ENCODE data around the gene ITCH. TPM values are rescaled to one million over a fixed set of nuclear protein-coding genes. Genes with fewer than 3 reads are reported as not detected.
"Not testable (repeated sequence)": the region's sequence is repeated elsewhere in the genome, so short reads cannot be mapped to it uniquely, and the experiment has no call there.

Gene ITCH
- polyA plus RNA-seq (ENCODE audit: insufficient read length in 3 of 3) = 10 to 100 TPM; 40.9 to 54.4 (median 48.7) TPM
- long read RNA-seq, donor 1 = 0 reads
- long read RNA-seq, donor 2, full-length matches to known transcripts = 2 of 18 reads
- long read RNA-seq, donor 2, partial matches to known transcripts = 16 of 18 reads
- long read RNA-seq, donor 2, other reads (novel, unspliced or antisense) = 0 of 18 reads
- long read RNA-seq, donor 3, full-length matches to known transcripts = 1 of 1 reads
- long read RNA-seq, donor 3, partial matches to known transcripts = 0 of 1 reads
- long read RNA-seq, donor 3, other reads (novel, unspliced or antisense) = 0 of 1 reads
- long read RNA-seq, donor 4, full-length matches to known transcripts = 1 of 8 reads
- long read RNA-seq, donor 4, partial matches to known transcripts = 7 of 8 reads
- long read RNA-seq, donor 4, other reads (novel, unspliced or antisense) = 0 of 8 reads
- long read RNA-seq, donor 5 = 0 reads
- long read RNA-seq, donor 6, full-length matches to known transcripts = 2 of 12 reads
- long read RNA-seq, donor 6, partial matches to known transcripts = 10 of 12 reads
- long read RNA-seq, donor 6, other reads (novel, unspliced or antisense) = 0 of 12 reads
- long read RNA-seq, donor 7, full-length matches to known transcripts = 2 of 8 reads
- long read RNA-seq, donor 7, partial matches to known transcripts = 6 of 8 reads
- long read RNA-seq, donor 7, other reads (novel, unspliced or antisense) = 0 of 8 reads
- long read RNA-seq, donor 8 = 0 reads
- long read RNA-seq, donor 9, full-length matches to known transcripts = 2 of 17 reads
- long read RNA-seq, donor 9, partial matches to known transcripts = 15 of 17 reads
- long read RNA-seq, donor 9, other reads (novel, unspliced or antisense) = 0 of 17 reads
- long read RNA-seq, donor 10, full-length matches to known transcripts = 1 of 9 reads
- long read RNA-seq, donor 10, partial matches to known transcripts = 8 of 9 reads
- long read RNA-seq, donor 10, other reads (novel, unspliced or antisense) = 0 of 9 reads
- long read RNA-seq, donor 11, full-length matches to known transcripts = 1 of 1 reads
- long read RNA-seq, donor 11, partial matches to known transcripts = 0 of 1 reads
- long read RNA-seq, donor 11, other reads (novel, unspliced or antisense) = 0 of 1 reads
- long read RNA-seq, donor 12, full-length matches to known transcripts = 4 of 32 reads
- long read RNA-seq, donor 12, partial matches to known transcripts = 28 of 32 reads
- long read RNA-seq, donor 12, other reads (novel, unspliced or antisense) = 0 of 32 reads
- long read RNA-seq, donor 13 = 0 reads
- long read RNA-seq, donor 14, full-length matches to known transcripts = 4 of 4 reads
- long read RNA-seq, donor 14, partial matches to known transcripts = 0 of 4 reads
- long read RNA-seq, donor 14, other reads (novel, unspliced or antisense) = 0 of 4 reads
- long read RNA-seq, donor 15, full-length matches to known transcripts = 2 of 11 reads
- long read RNA-seq, donor 15, partial matches to known transcripts = 9 of 11 reads
- long read RNA-seq, donor 15, other reads (novel, unspliced or antisense) = 0 of 11 reads
- long read RNA-seq, donor 16, partial matches to known transcripts = 13 of 13 reads
- long read RNA-seq, donor 16, other reads (novel, unspliced or antisense) = 0 of 13 reads

DNA sequence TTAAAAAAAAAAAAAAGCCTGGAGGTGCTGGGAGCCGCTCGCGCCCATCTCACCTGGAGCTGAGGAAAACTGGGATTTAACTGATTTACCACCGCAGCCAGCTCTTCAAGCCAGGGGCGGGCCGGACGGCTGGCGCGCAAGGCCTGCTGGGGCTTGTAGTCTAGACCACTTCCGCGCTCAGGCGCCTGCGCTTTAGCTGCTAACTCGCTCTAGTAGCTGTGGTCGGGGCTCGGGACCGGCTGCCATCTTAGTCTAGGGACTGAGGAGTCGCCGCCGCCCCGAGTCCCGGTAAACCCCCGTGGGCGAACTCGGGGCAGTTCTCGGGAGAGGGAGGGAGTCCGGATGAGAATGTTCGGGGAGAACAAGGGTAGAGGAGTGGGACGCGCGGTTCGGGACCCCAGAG, at the start of gene ITCH:
Gene ITCH, plus strand, starts transcription at position 212 of the 403 bp plus-strand sequence. CDS start 30,539 bp downstream, outside the sequence.
- DNase-seq = peak; percentile 96

DNA sequence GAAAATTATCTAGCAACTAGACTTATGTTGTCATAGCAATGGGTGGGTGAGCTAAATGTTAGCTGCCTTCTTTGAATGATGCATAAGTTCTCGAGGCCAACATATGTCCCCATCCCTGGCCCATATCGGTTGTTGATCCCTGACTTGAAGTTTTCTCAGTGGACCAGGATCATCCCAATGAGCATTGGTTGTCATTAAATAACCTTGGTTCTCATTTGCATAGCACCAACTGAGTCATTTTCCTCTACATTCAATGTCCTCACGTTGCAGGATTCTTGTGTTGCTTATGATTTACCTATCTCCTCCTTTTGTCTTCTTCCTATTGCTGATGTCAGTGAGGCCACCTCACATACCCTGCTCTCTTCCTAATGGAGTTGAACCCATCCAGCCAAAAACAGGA, 47.8 kb upstream of the ITCH start:
- DNase-seq = no peak

DNA sequence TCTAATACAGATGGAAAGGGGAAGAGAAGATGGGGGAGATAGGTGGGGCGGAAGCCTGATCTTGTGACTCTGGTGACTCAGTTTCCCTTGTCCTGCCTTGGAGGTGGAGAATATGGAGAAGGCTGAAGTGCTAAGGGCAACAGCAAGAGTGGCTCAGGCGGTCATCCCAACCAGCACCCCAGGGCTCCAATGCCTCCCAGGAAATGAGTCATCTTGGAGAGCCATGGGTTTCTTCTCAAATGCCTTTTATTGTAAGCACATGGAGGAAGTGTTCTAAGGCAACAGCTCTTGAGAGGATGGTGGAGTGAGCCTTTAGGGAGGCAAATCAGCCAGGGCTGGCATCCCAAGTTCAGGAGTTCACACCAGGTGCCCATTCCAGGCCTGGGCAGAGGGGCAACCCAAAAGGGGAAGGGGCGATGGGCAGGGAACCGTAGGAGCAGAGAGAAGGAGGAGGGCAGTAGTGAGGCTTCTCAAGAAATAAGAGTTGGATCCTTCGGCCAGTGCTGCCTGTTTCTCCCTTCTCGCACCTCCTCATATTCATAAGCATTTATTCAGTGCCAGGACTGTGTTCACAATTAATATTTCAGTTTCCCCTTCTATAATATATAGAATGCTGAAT, 46.8 kb upstream of the ITCH start:
- no peak for DNase-seq

DNA sequence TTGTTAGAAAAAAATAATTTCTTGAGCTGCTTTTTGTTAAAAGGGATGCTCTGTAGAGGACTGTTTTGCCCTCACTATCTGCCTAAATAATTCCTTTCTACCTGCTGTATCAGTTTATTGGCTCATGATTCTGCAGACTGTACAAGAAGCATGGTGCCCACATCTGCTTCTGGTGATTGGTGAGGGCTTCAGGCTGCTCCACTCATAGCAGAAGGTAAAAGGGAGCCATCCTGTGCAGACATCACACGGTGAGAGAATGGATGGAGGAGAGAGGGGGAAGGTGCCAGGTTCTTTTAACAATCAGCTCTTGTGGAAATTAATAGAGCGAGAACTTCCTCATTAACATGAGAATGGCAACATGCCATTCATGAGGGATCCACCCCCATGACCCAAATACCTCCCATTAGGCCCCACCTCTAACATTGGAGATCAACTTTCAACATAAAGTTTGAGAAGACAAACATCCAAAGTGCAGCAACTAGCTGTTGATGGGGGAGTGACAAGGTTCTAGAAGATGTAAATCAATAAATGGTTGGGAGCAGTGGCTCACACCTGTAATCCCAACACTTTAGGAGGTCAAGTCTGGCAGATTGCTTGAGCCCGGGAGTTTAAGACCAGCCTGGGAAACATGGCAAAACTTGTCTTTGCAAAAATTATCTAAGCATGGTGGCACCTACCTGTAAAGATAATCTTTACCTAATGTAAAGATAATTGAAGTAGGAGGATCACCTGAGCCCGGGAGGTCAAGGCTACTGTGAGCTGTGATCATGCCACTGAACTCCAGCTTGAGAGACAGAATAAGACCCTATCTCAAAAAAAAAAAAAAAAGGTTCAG, 44.2 kb upstream of the ITCH start:
- DNase-seq = no peak

DNA sequence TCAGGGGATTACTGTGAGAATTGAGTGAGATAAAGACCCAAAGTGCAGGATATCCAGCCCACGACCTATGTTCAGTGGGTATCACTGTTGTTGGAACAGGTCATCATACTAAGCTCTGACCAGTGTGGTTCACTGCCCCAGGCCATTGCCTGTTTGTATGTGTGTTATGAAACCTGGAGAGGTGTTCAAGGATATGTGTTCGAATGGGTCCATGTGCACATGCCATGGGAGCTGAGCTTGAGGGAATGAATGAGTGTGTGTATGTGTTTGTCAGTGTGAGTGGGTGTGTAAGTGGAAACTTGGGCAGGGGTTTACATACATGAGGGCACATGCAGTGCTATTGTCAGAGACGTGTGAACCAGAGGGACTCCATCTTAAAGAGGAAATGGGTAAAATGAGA, 42.2 kb upstream of the ITCH start:
- DNase-seq = no peak

DNA sequence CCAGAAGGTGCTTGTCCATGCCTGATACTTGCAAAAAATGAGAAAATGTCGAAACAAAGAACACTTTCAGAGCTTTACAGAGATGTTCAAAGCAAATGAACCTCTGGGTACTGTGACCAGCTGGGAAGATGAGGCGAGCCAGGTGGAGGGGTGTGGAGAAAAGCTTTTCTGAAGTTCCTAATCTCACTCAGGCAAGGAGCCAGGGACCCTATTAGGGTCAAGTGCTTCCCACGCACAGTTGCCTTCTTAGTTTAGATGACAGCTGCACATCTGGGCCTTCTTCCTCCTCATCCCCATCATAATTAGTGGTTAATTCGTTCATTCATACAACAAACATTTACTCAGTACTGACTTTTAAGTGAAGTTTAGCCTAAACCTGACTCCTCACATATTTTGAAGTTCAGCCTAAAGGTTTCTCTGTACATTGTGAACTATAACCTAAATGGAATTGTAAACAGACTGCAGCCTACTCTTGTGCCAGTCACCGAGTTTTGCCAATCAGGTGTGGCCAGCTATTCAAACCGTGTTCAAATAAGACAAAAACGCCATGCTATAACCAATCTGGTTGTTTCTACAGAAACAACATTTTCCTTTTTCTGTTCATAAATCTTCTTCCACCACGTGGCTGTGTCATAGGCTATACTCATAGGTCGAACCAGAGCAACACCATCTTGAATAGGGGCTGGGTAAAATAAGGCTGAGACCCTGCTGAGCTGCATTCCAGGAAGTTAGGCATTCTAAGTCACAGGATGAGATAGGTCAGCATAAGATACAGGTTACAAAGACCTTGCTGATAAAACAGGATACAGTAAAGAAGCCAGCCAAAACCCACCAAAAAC, 40.6 kb upstream of the ITCH start:
- DNase-seq = no peak

DNA sequence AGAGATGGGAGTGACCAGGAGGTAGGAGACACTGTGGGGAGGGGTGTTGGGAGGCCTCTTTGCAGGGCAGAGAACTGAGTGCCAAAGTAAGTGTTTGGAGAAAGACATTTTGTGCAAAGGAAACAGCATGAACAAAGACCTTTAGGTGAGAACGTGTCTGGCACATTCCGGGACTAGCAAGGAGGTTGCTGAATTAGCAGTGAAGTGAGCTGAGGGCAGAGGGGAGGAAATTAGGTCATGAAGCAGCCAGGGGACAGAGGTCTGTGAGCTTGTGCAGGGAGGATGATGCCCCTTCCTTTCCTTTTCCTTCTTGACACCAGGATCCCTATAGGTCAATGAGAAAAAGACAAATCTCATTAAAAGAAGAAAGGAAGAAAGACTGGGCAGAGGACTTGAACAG, 38.5 kb upstream of the ITCH start:
- DNase-seq = no peak

DNA sequence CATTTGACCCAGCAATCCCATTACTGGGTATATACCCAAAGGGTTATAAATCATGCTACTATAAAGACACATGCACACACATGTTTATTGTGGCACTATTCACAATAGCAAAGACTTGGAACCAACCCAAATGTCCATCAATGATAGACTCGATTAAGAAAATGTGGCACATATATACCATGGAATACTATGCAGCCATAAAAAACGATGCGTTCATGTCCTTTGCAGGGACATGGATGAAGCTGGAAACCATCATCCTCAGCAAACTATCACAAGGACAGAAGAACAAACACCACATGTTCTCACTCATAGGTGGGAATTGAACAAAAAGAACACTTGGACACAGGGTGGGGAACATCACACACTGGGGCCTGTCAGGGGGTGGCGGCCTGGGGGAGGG, 34.9 kb upstream of the ITCH start:
- not testable (repeated sequence) for DNase-seq

DNA sequence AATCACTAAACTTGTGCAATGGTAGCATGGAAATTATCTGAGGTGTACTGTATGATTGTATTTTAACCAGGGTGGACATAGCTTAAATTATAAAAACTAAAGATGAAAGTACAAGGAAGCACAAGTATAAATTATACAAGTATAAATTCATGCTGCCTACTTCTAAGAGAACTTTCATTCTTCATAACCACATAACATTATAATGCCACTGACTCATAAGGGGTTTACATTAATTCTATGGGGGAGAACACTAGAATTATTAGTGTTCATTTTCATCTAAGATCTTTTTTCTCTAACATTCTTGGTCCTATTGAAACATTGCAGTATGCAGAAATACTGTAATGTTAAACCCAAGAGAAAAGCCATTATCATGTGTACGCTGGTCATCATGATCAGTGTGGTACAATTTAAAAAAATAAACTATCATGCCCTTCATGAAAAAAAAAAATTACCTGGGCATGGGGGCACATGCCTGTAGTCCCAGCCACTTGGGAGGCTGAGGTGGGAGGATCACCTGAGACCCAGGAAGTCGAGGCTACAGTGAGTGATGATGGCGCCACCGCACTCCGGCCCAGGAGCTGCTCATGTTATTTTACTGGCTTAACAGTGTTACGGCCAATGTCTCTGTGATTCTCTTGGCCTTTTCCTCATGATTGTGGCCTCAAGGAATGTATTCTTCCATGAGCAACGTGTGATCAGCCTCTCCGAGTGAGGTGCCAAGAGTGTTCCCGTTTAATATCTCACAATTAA, 34.0 kb upstream of the ITCH start:
- no peak for DNase-seq

DNA sequence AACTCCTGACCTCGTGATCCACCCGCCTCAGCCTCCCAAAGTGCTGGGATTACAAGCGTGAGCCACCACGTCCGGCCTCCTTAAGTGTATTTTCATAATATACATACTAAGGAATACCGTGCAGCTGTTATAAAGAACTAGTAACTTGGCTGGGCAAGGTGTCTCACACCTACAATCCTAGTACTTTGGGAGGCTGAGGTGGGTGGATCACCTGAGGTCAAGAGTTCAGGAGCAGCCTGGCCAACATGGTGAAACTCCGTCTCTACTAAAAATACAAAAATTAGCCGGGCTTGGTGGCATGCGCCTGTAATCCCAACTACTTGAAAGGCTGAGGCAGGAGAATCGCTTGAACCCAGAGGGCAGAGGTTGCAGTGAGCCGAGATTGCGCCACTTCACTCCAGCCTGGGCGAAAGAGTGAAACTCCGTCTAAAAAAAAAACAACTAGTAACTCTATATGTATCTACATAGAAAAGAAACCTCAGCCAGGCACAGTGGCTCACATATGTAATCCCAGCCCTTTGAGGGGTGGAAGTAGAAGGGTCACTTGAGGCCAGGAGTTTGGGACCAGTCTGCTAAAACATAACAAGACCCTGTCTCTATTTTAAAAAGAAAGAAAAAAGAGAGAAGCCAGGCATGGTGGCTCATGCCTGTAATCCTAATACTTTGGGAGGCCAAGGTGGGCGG, 32.1 kb upstream of the ITCH start:
- not testable (repeated sequence) for DNase-seq

DNA sequence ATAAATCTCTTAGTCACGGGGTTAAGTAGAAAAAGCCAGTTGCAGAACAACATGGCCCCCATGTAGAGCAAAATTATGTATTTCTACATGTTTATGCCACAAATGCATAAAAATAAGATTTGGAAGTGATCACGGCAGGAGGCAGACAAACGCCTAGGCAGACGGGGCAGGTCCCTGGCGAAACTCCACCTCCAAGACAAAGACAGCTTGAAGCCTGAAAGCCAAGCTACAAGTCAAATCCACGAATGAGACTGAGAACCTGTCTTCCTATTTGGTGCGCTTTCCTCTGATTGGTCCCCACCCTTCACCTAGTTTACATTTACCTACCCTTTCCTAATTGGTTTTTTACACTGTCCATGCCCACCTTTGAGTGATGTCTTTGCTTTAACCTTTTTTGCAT, 31.2 kb upstream of the ITCH start:
- no peak for DNase-seq

DNA sequence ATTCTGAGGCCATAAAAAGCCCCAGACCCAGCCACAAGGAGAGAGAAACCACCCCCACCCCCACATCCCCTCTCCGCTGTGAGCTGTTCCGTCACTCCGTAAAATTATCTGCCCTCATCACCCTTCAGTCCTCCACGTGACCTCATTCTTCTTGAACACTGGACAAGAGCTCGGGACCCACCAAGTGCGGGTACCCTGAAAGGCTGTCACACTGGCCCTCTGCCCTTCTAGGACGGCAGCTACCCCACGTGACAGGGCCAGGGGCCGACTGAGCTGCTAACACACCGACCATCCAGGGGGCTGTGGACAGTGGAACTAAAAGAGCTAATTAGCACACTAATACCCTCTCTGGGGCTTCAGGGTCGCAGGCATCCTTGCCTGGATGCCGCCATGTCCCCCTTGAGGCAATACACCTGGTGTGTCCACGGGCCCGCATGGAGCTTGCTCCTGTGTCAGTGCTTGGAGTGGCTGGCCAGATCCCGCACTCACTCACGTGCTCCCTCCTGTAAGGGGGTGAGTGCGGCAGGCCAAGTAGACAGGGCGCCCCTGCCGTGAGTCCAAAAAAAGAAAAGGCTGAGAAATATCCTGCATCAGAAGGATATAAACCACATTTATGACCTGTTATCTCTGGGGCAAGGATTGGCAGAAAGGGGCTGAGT, 30.7 kb upstream of the ITCH start:
- DNase-seq = no peak

DNA sequence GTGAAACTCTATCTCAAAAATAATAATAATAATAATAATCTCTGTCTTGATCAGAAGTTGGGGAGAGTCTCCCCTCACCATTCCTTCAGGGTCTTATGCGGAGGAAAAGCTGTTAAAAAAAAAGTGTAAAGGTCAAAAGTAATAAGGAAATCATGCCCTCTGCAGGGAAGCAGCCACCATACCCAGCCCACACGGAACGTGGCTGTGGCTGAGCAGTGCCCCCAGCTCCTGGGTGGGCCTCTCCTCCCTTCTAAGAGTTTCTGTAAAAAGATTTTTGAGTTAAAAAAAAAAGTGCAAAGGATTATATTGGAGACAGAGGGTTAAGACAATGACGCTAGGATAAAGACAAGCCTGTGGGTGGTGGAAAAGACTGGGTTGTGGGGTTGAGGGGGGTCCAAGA, 29.3 kb upstream of the ITCH start:
- DNase-seq = no peak

DNA sequence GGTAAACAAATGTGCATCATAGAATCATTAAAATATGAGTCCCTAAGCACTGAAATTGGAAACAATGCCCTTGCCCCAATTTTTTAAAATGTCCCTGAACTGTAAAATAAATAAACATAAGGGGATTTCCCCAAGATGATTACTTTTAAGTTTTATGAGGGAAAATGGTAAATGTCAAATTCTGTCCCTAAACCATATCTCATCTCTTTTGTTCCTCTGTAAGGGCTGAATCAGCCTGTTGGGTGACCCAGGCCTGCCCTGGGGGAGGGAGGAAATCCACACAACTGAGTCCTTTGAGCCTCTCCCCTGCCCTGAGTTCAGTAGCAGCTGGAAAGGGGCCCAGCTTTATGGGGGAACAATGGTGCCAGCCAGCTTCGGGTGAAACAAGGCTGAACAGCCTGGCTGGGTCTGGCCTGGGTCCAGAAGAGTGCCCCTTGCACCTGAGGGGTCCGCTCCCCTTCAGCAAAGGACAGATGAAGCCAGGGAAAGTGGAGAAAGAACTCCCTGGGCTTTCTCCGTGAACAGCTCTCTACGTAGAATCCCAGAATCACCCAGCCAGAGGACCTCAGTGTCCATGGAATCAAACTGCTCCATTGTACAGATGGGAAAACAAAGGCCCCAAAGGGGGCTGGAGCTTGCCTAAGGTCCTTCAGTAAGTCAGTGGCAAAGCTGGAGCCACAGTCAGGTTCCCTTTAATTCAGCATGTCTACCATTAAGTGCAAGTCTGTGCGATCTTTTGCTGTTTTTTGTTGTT, 28.2 kb upstream of the ITCH start:
- no peak for DNase-seq

DNA sequence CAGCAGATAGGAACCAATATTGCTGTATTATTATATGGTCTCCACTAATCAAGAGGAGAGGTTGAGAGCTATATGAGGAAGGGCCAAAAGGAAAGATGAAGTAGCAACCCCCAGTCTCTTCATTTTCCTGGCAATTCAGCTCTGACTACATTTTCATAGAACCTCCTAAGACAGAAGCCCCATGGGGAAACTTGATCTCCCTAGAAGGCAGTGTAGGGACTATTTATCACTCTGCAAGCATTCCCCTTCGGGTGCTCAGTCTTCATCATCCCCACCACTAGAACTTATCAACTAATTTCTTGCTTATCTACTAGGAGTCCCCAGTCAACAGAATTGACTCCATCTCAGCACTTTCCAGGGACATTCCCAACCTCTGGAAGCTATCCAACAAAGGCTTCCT, 25.5 kb upstream of the ITCH start:
- no peak for DNase-seq
